Activated CD8-positive, alpha-beta T cell treated with anti-CD3 and anti-CD28 coated beads, Interleukin-2, amount 10 ng/mL, durations not matched to agents 7 days and 5 days (primary cell): ENCODE data around the gene BCORL1. TPM values are rescaled to one million over a fixed set of nuclear protein-coding genes. Genes with fewer than 3 reads are reported as not detected.

Source experiments
- ATAC-seq: fragments of 150-1000 bp; cut with Tn5 transposase; one replicate; pipeline ENCODE4 v1.10.0; 2021; ENCODE audit warnings: moderate library complexity
- CTCF ChIA-PET: fragments of 350-600 bp; sonication (Branson Sonifier 250); formaldehyde crosslinking; loops from one replicate; lab custom pipeline; 2021; ENCODE audit warnings: antibody characterized with exemption; lab: Charles Lee
- POLR2A ChIA-PET: fragments of 350-600 bp; sonication (Branson Sonifier 250); formaldehyde crosslinking; loops from one replicate; lab custom pipeline; 2021; ENCODE audit warnings: antibody characterized with exemption; lab: Charles Lee
- DNase-seq: peaks from one replicate; pipeline ENCODE4 v3.0.0-alpha.2; 2020
- H3K27ac Mint-ChIP-seq: one replicate; pipeline ENCODE4 v1.8.0; 2021; ENCODE audit warnings: mild to moderate bottlenecking, mixed read lengths
- H3K27me3 Mint-ChIP-seq: one replicate; pipeline ENCODE4 v1.8.0; 2021; ENCODE audit warnings: low read depth, mixed read lengths
- H3K36me3 Mint-ChIP-seq: one replicate; pipeline ENCODE4 v1.8.0; 2021; ENCODE audit warnings: low read depth, mixed read lengths
- H3K4me1 Mint-ChIP-seq: one replicate; pipeline ENCODE4 v1.8.0; 2021; ENCODE audit warnings: low read depth, mixed read lengths
- H3K4me3 Mint-ChIP-seq: one replicate; pipeline ENCODE4 v1.8.0; 2021; ENCODE audit warnings: mild to moderate bottlenecking, mixed read lengths
- H3K9me3 Mint-ChIP-seq: one replicate; pipeline ENCODE4 v1.8.0; 2022; ENCODE audit warnings: mixed read lengths; ENCODE audit not compliant: insufficient read depth
- total RNA-seq, 2 experiments: library from RNA; stranded (reverse); gene quantifications; one replicate each; pipeline ENCODE4 v1.2.3, GENCODE V29; 2021

The BCORL1 gene
- total RNA-seq, 2 experiments from 2014 or later = 9.7 to 10.9 TPM

DNA sequence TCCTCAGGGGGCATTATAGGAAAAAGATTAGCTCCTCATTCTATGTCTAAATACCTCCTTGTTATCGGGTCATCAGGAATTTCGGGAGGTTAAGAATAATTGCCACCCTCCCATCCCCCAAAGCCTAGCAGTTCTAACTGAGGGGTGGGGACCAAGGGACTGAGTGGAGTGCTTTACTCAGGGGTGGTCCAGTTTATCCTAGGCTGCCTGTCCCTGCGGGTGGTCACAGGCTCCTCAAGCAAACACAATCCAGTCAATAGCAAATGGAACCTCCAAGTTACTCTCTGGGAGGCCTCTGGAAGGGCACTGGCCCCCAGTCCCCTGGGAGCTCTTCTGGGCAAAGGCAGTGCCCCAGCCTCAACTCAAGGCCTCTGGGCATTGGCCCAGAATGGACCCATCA lies 121.2 kb downstream of the BCORL1 start:
- CTCF ChIA-PET = no interaction called here
- Mint-ChIP-seq H3K4me3 (no peak overlapping the region), H3K4me1 (peaks cover 70% of the 10 kb centered on the region), H3K27ac (no peak overlapping the region), H3K27me3 (no peaks in the 10 kb centered on the region), H3K36me3 (peaks cover 25% of the 10 kb centered on the region), H3K9me3 (no peaks in the 10 kb centered on the region)
- POLR2A ChIA-PET = no interaction called here
- DNase-seq (no peak), ATAC-seq (no peak)

GRCh38 chrX:130105244-130105643 lies 122.8 kb downstream of the BCORL1 start:
- Mint-ChIP-seq H3K36me3 (peaks cover 29% of the 10 kb centered on the region), H3K4me3 (no peak overlapping the region), H3K27me3 (no peaks in the 10 kb centered on the region), H3K4me1 (peaks cover 61% of the 10 kb centered on the region), H3K27ac (no peak overlapping the region), H3K9me3 (no peaks in the 10 kb centered on the region)
- POLR2A ChIA-PET = interaction anchor here (1.3 kb wide), 1 partner anchor 14 kb away, joined by 3 read pairs; no protein-coding TSS in a partner anchor
- CTCF ChIA-PET = interaction anchor here (0.8 to 1.5 kb wide), 2 partner anchors 26 to 45 kb away, joined by 3 to 4 read pairs; no protein-coding TSS in a partner anchor
- DNase-seq (no peak), ATAC-seq (no peak)

- H3K4me3 Mint-ChIP-seq = no peak overlapping the region
- ATAC-seq (no peak), DNase-seq (no peak)
- H3K9me3 Mint-ChIP-seq = no peaks in the 10 kb centered on the region
- CTCF ChIA-PET = no interaction called here
- H3K4me1 Mint-ChIP-seq = peaks cover 52% of the 10 kb centered on the region
- peaks cover 22% of the 10 kb centered on the region for H3K36me3 Mint-ChIP-seq
- POLR2A ChIA-PET = no interaction called here
- H3K27me3 Mint-ChIP-seq = no peaks in the 10 kb centered on the region
- no peak overlapping the region for H3K27ac Mint-ChIP-seq
These were observed 123.6 kb downstream of the BCORL1 start for GRCh38 chrX:130106071-130106470.

Other genes with a start within 250 kb of the BCORL1 start
- gene XPNPEP2, start 243.7 kb upstream of the BCORL1 start, total RNA-seq = 1 to 10 TPM; 1.6 to 1.7 TPM
- 100 to 1,000 TPM; 286 to 303 TPM for gene SASH3, start 202.7 kb upstream of the BCORL1 start, total RNA-seq
- gene ZDHHC9, start 138.7 kb upstream of the BCORL1 start, total RNA-seq = 1 to 10 TPM; 4.7 to 5.4 TPM
- gene UTP14A, start 76.5 kb upstream of the BCORL1 start, total RNA-seq = 10 to 100 TPM; 28.1 to 29.7 TPM
- gene ELF4, start 127.9 kb downstream of the BCORL1 start, total RNA-seq = 10 to 100 TPM; 38.2 to 39.0 TPM
- 10 to 100 TPM; 43.4 to 47.6 TPM for gene AIFM1, start 183.2 kb downstream of the BCORL1 start, total RNA-seq
- gene RAB33A, start 189.3 kb downstream of the BCORL1 start, total RNA-seq = 10 to 100 TPM; 31.6 to 32.7 TPM